Measurements from ENCODE around the gene ZBTB4. TPM values are rescaled to one million over a fixed set of nuclear protein-coding genes. Genes with fewer than 3 reads are reported as not detected.

The ZBTB4 gene
- total RNA-seq (21.1 TPM), polyA plus RNA-seq (76.2 TPM)

GRCh38 chr17:7479213-7480088 is at the start of gene ZBTB4:
TSS of gene ZBTB4 (minus strand) at chr17:7479631. CDS start at chr17:7466801, 12,830 bp downstream.
- under 1% methylated on average over 91 of the region's 92 CpGs for WGBS
- no peak for DNase-seq (ENCODE audit: extremely low spot score)

GRCh38 chr17:7528842-7529241 is 49.4 kb upstream of the ZBTB4 start:
- H3K4me3 ChIP-seq (ENCODE audit: low read depth, low read length): no peak overlapping the region
- no peaks in the 10 kb centered on the region for H3K36me3 ChIP-seq (ENCODE audit: insufficient read depth)
- H3K4me1 ChIP-seq (ENCODE audit: insufficient read depth): no peaks in the 10 kb centered on the region
- H3K27ac ChIP-seq (ENCODE audit: low read depth): no peak overlapping the region
- DNase-seq (ENCODE audit: extremely low spot score): no peak

More at GRCh38 chr17:7479213-7480088, at the start of gene ZBTB4:
- Histone ChIP-seq H3K4me1 (ENCODE audit: insufficient read depth) (no peaks in the 10 kb centered on the region), H3K27ac (ENCODE audit: low read depth) (peak within 1 kb of the TSS; percentile 100), H3K4me3 (ENCODE audit: low read depth, low read length) (peak within 1 kb of the TSS; percentile 97), H3K36me3 (ENCODE audit: insufficient read depth) (no peaks in the 10 kb centered on the region)

- no peaks in the 10 kb centered on the region for H3K36me3 ChIP-seq (ENCODE audit: insufficient read depth)
- WGBS: 34% methylated on average over 10 of the region's 10 CpGs
- no peak for DNase-seq (ENCODE audit: extremely low spot score)
- no peaks in the 10 kb centered on the region for H3K4me1 ChIP-seq (ENCODE audit: insufficient read depth)
- no peak overlapping the region for H3K27ac ChIP-seq (ENCODE audit: low read depth)
- no peak overlapping the region for H3K4me3 ChIP-seq (ENCODE audit: low read depth, low read length)
These were observed 43.6 kb upstream of the ZBTB4 start for GRCh38 chr17:7523033-7523432.

- Histone ChIP-seq H3K4me1 (ENCODE audit: insufficient read depth) (no peaks in the 10 kb centered on the region), H3K27ac (ENCODE audit: low read depth) (no peak overlapping the region), H3K36me3 (ENCODE audit: insufficient read depth) (peaks cover 12% of the 10 kb centered on the region), H3K4me3 (ENCODE audit: low read depth, low read length) (no peak overlapping the region)
- 88% methylated on average over 13 of the region's 13 CpGs for WGBS
- no peak for DNase-seq (ENCODE audit: extremely low spot score)
These were observed 36.6 kb upstream of the ZBTB4 start for GRCh38 chr17:7515911-7516610.

- Histone ChIP-seq H3K27ac (ENCODE audit: low read depth) (no peak overlapping the region), H3K36me3 (ENCODE audit: insufficient read depth) (peaks cover 12% of the 10 kb centered on the region)
These were observed 34.5 kb upstream of the ZBTB4 start for GRCh38 chr17:7513850-7514419.

GRCh38 chr17:7512824-7513540 is 33.6 kb upstream of the ZBTB4 start:
- no peak overlapping the region for H3K27ac ChIP-seq (ENCODE audit: low read depth)
- H3K4me3 ChIP-seq (ENCODE audit: low read depth, low read length): no peak overlapping the region
- no peaks in the 10 kb centered on the region for H3K4me1 ChIP-seq (ENCODE audit: insufficient read depth)
- 88% methylated on average over 20 of the region's 20 CpGs for WGBS
- H3K36me3 ChIP-seq (ENCODE audit: insufficient read depth): peaks cover 12% of the 10 kb centered on the region
- no peak for DNase-seq (ENCODE audit: extremely low spot score)

More at GRCh38 chr17:7513850-7514419, 34.5 kb upstream of the ZBTB4 start:
- DNase-seq (ENCODE audit: extremely low spot score): no peak
- no peak overlapping the region for H3K4me3 ChIP-seq (ENCODE audit: low read depth, low read length)
- H3K4me1 ChIP-seq (ENCODE audit: insufficient read depth): no peaks in the 10 kb centered on the region
- WGBS: 72% methylated on average over 17 of the region's 17 CpGs

- DNase-seq (ENCODE audit: extremely low spot score): no peak
- Histone ChIP-seq H3K36me3 (ENCODE audit: insufficient read depth) (peaks cover 12% of the 10 kb centered on the region), H3K4me1 (ENCODE audit: insufficient read depth) (no peaks in the 10 kb centered on the region), H3K4me3 (ENCODE audit: low read depth, low read length) (no peak overlapping the region), H3K27ac (ENCODE audit: low read depth) (no peak overlapping the region)
- WGBS: 90% methylated on average over 15 of the region's 15 CpGs
These were observed 32.7 kb upstream of the ZBTB4 start for GRCh38 chr17:7512105-7512504.

GRCh38 chr17:7511108-7511507 is 31.7 kb upstream of the ZBTB4 start:
- Histone ChIP-seq H3K27ac (ENCODE audit: low read depth) (no peak overlapping the region), H3K4me3 (ENCODE audit: low read depth, low read length) (no peak overlapping the region), H3K4me1 (ENCODE audit: insufficient read depth) (no peaks in the 10 kb centered on the region), H3K36me3 (ENCODE audit: insufficient read depth) (peaks cover 12% of the 10 kb centered on the region)
- DNase-seq (ENCODE audit: extremely low spot score): no peak
- 78% methylated on average over 10 of the region's 10 CpGs for WGBS

- 79% methylated on average over 5 of the region's 5 CpGs for WGBS
- DNase-seq (ENCODE audit: extremely low spot score): no peak
- no peak overlapping the region for H3K27ac ChIP-seq (ENCODE audit: low read depth)
- no peak overlapping the region for H3K4me3 ChIP-seq (ENCODE audit: low read depth, low read length)
- H3K4me1 ChIP-seq (ENCODE audit: insufficient read depth): no peaks in the 10 kb centered on the region
- H3K36me3 ChIP-seq (ENCODE audit: insufficient read depth): peaks cover 12% of the 10 kb centered on the region
These were observed 30.5 kb upstream of the ZBTB4 start for GRCh38 chr17:7509937-7510336.

- Histone ChIP-seq H3K27ac (ENCODE audit: low read depth) (no peak overlapping the region), H3K4me1 (ENCODE audit: insufficient read depth) (no peaks in the 10 kb centered on the region), H3K4me3 (ENCODE audit: low read depth, low read length) (no peak overlapping the region), H3K36me3 (ENCODE audit: insufficient read depth) (peaks cover 14% of the 10 kb centered on the region)
- WGBS: 92% methylated on average over 9 of the region's 9 CpGs
- DNase-seq (ENCODE audit: extremely low spot score): no peak
These were observed 29.4 kb upstream of the ZBTB4 start for GRCh38 chr17:7508846-7509245.

GRCh38 chr17:7508145-7508544 is 28.7 kb upstream of the ZBTB4 start:
- 82% methylated on average over 11 of the region's 11 CpGs for WGBS

GRCh38 chr17:7503521-7503920 is 24.1 kb upstream of the ZBTB4 start:
- no peak overlapping the region for H3K4me3 ChIP-seq (ENCODE audit: low read depth, low read length)
- H3K36me3 ChIP-seq (ENCODE audit: insufficient read depth): peaks cover 18% of the 10 kb centered on the region
- DNase-seq (ENCODE audit: extremely low spot score): no peak
- H3K27ac ChIP-seq (ENCODE audit: low read depth): no peak overlapping the region
- no peaks in the 10 kb centered on the region for H3K4me1 ChIP-seq (ENCODE audit: insufficient read depth)
- WGBS: 93% methylated on average over 8 of the region's 8 CpGs

More at GRCh38 chr17:7508145-7508544, 28.7 kb upstream of the ZBTB4 start:
- Histone ChIP-seq H3K36me3 (ENCODE audit: insufficient read depth) (peaks cover 14% of the 10 kb centered on the region), H3K4me3 (ENCODE audit: low read depth, low read length) (no peak overlapping the region), H3K27ac (ENCODE audit: low read depth) (no peak overlapping the region), H3K4me1 (ENCODE audit: insufficient read depth) (no peaks in the 10 kb centered on the region)
- DNase-seq (ENCODE audit: extremely low spot score): no peak

- Histone ChIP-seq H3K4me1 (ENCODE audit: insufficient read depth) (no peaks in the 10 kb centered on the region), H3K4me3 (ENCODE audit: low read depth, low read length) (no peak overlapping the region), H3K27ac (ENCODE audit: low read depth) (no peak overlapping the region), H3K36me3 (ENCODE audit: insufficient read depth) (peaks cover 18% of the 10 kb centered on the region)
- WGBS: 84% methylated on average over 14 of the region's 14 CpGs
- no peak for DNase-seq (ENCODE audit: extremely low spot score)
These were observed 23.6 kb upstream of the ZBTB4 start for GRCh38 chr17:7502987-7503386.

Measured in urinary bladder (tissue), 4 donors.